GM18868 (cell line): ENCODE measurements around the gene MAPK4.
"Not testable (repeated sequence)": the region's sequence is repeated elsewhere in the genome, so short reads cannot be mapped to it uniquely, and the experiment has no call there.

Source experiments
- ATAC-seq: cut with Tn5 transposase; IDR thresholded peaks from one replicate; pipeline ENCODE4 v1.9.1; 2021; ENCODE audit warnings: mild to moderate bottlenecking, moderate library complexity; ENCODE audit not compliant: unreplicated experiment

The MAPK4 gene

DNA sequence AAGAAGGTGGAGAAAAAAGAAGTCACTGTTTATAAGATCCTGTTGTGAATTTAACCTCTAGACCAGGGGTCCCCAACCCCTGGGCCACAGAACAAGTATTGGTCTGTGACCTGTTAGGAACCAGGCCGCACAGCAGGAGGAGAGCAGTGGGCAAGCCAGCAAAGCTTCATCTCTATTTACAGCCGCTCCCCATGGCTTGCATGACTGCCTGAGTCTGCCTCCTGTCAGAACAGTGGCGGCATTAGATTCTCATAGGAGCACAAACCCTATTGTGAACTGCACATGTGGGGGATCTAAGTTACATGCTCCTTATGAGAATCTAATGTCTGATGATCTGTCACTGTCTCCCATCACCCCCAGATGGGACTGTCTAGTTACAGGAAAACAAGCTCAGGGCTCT, 13.3 kb downstream of the MAPK4 start:
- ATAC-seq, result not testable (repeated sequence)

DNA sequence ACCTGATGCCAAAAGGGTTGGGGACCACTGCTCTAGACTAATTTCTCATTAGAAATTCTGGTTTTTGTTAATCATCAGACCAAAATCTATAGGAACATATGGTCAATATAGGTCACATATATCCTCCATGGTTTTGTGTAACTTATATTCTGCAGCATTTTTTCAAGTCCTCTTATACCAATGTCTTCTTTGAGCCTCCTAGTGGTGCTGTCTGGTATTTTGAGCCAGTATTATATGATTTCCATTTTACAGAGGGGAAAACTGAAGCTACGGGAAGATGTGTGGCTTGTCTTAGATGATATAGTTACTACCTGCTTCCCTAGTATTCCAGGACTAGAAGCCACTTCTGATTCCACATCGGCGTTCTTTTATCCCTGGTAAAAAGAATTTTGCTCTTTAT, 13.8 kb downstream of the MAPK4 start:
- no peak for ATAC-seq

DNA sequence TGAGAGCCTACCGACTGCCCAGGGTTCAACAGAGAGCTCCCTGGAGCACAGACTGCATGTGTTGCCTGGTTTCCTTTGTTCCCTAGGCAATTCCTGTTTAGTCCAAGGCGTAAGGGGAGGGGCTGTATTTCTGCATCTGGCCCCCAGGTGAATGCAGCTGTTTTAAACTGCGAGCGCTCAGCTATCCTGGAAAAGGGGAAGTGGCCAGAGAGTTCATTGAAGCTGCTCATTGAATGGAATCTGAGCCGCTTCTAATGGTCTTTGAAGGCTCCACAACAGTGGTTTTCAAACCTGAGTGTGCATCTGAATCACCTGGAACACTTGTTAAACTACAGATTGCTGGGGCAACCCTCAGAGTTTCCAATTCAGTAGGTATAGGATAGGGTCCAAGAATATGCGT, 18.1 kb downstream of the MAPK4 start:
- no peak for ATAC-seq

DNA sequence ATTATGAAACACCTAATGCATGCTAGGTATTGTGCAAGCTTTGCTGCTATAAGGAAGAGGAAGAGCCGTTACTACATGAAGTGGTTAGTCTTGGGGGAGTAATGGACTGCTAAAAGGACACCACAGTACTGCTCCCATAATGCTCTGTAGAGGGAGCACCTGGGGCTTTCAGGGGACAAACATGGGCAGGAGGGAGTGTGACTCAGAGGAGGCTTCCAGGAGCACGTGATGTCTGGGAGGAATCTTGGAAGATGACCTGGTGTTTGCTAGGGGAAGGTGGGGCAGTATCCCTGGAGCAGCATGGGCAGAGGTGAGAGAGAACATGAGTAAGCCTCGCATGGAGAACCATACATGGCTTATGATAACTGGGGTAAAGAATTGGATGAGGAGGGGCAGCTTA, 18.8 kb downstream of the MAPK4 start:
- ATAC-seq, result no peak

DNA sequence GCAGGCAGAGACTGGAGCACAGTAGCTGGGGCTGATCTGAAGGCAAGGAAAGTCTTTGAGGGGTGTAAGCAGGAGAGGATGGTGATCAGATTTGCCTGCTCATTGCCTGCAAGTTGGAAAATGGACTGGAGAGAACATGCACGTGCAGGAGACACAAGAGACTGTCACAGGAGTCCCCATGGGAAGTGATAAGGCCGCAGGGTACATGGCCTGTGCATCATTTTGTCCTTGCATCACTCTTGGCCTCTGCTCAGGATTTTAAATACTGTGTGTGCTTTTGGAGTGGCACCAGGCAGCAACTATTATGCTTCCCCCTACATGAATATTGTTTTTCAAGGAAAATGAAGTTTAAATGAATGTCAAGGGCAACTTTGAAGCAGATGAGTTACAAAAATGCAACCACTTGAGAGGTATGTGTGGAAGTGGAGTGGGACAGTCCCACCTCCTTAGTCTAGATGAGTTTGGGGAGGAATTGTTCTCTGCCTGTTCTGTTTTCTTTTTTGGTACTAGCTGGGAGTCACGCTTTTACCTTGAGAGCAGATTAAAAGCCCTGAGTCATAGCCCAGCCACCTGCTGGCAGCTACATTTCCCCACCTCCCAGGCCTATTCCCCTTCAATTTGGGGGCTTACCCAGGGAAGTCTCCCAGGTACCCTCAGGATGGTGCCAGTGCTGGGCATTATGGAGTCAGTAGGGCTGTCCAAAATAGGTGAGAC, 19.3 kb downstream of the MAPK4 start:
- no peak for ATAC-seq

DNA sequence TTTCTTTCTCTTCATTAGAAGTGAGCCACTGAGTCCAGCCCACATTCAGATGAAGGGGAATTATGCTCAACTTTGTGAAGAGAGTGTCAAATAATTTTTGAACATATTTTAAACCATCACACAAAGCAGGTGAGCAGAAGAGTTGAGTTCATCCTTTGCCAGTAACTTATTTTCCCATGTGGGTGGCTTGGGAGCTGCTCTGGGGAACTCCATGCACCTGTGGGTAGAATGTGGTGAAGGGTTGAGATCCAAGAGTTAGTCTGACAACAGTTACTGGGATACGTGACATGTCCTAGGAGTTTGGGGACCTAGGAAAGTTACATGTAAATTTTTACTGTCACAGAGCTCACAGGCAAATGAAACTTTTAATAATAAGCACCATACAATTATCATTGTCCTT, 21.6 kb downstream of the MAPK4 start:
- no peak for ATAC-seq

DNA sequence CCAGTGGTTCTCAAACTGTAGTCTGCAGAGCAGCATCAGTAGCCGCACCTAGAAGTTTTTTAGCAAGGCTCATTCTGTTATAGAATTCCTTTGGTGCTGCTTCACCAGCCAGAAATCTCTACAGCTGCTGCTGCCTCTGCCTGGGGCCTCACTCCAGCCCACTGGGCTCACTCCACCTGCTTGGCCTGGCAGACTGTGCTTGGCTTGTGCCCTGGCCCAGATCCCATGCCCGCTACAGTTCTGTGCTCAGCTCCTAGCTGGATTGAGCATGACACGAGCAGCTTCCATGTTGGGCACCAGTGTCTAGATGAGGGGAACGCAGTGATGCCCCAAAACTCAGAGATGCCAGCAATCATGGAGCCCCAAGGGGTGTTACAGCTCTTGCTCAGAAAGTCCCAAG, 22.6 kb downstream of the MAPK4 start:
- ATAC-seq, result no peak

DNA sequence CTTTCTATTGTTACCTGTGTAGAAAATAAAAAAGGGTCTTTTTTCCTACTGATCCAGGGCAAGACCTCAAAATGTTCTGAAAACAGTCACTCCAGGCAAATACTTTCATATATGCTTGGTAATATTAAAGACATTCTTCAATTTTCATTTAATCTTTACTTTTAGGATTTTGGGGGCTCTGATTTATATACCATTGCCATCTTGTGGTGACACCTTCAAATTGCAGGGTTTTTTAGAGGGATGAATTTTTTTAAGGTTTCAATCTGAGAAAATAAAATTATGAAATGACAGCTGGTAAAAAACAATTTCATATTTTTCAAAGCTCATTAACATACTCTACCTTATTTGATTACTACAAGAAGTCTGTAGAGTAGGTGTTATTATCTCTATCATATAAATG, 26.8 kb downstream of the MAPK4 start:
- ATAC-seq, result no peak

DNA sequence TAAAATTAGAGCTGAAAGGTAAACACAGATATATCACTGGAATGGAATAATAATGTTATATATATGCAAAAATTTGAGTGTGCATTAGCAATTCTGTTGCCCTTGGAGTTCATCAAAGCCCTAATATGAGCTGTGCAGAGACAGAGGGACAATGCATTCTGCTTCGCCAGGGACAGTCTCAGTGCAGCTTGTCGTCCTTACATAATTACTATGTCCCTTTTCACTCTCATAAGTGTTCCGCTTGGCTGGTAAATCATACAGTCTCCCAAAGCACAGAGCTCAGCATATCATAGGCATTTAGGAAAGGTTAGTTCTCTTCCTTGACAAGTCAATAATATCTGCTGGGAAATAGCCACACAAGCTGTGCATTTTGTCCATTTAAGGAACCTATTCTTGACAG, 30.7 kb downstream of the MAPK4 start:
- ATAC-seq, result no peak

DNA sequence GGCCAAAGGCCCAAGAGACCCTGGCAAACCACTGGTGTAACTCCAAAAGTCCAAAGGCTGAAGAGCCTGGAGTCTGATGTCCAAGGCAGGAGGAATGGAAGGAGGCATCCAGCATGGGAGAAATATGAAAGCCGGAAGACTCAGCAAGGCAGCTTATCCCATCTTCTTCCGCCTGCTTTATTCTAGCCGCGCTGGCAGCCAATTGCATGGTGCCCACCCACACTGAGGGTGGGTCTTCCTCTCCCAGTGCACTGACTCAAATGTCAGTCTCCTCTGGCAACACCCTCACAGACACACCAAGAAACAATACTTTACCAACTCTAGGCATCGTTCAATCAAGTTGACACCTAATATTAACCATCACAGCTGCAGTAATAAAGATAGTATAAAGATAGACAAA, 34.1 kb downstream of the MAPK4 start:
- ATAC-seq, result no peak

DNA sequence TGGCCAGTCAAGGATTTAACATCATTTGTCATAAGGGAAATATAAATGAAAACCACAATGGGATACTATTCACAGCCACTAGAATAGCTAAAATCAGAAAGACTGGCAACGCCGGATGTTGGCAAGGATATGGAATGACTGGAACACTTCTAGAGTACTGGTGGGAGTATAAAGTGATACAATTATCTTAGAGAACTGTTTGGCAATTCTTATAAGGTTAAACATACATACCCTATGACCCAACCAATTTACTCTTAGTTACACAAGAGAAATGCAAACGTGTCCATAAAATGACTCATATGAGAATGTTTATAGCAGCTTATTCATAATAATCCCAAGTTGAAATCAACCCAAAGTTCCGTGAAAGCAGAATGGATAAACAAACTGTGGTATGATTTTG, 35.1 kb downstream of the MAPK4 start:
- no peak for ATAC-seq

DNA sequence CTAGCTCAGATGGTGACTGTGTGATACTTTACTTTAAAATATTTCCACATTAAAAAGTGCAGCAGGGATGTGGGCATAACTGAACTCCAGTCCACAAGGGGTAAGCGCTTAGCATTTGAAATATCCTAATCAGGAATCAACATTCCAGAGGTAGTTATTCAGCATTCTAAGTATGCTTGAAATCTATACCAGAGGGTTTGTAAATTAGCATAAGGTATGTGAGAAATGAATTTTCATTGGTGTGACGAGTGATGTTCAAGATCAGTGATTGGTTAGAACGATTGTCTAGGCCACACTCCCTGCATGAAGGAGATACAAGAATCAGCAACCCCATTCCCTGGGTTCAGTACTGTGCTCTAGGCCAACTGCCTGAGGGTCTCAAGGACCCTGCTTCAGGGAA, 42.6 kb downstream of the MAPK4 start:
- ATAC-seq, result no peak

DNA sequence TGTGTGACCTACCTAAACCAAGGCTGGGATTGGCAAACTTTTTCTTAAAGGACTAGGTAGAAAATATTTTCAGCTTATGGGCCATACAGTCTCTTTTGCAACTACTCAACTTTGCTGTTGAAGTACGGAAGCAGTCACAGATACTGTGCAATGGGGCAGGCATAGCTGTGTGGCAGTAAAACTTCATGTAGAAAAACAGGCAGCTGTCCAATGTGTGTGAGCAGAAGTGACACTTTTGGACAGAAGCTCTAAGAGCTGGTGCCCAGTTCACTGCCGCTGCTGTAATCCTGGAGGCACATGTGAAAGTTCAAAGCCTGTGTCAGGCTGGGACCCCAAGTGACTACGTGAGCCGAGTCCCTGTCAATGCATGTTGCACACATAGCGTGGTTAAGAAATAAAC, 46.7 kb downstream of the MAPK4 start:
- no peak for ATAC-seq

DNA sequence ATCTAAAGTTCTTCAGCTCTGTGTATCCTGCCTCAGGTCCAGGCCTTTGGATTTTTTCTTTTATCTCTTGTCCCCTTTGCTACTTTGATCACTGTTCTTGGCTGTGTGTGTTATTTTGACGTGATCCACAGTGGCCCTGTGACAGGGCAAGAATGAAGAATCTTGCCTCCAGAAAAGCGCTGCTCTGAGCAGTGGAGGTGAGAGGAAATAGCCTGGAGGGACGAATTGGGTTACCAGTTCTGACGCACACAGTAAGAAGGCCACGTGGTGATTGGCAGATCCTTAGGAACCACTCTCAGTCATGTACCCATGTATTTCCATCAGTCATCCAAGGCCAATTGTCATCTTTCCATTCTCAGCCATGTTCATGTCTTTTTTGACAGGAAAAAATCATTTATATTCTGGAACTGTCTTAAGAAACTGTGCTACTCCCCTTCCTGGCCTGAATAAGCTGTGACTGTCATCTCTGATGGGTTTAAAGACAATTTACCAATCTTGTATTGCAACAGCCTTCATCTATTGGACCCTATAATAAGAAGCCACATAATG, 47.6 kb downstream of the MAPK4 start:
- ATAC-seq, result no peak

DNA sequence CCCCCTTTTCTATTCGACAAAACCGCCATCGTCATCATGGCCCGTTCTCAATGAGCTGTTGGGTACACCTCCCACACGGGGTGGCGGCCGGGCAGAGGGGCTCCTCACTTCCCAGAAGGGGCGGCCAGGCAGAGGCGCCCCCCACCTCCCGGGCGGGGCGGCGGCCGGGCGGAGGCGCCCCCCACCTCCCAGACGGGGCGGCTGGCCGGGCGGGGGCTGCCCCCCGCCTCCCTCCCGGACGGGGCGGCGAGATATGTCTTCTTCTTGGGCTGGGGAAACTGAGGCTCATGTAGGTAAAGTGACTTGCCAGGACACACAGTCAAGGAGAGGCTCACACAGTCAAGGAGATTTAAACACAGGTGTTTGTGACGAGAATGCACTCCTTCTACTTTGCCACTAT, 49.3 kb downstream of the MAPK4 start:
- not testable (repeated sequence) for ATAC-seq

DNA sequence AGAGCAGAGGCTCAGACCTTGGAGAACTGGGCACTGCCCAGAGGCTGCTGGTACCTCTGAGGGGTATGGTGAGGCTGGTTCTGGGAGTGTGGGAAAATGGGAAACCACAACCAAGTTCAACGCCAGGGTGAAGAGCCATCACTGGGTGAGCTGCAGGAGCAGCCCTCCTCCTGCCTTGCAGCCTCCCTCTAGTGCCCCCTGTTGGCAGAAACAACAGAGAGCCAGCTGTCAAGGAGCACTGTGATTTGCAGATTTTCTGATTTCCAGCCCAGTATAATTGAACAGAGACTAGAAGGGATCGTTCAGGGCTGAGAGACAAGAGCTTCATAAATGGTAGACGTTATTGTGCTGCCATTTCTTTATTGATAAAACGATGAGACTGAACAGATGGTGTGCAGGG, 50.5 kb downstream of the MAPK4 start:
- ATAC-seq, result no peak

DNA sequence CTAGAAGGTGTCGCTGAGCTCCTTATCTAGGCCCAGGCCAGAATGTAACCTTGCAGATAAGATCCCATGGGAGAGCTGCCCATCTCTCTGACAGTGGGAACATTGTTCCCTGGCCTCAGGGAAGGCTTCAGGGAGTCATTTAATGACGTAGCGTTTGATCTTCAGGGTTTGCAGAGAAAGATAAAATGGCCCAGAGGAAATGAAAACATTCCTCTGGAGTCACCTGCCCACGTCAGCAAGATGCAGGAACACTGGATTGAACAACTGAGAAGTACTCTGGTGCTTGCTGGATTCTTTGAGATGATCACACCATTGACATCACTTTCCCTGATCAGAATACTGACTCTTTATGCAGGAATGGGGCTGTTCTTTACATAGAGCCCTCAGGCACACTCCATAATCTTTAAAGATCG, 51.6 kb downstream of the MAPK4 start:
- ATAC-seq, result no peak

DNA sequence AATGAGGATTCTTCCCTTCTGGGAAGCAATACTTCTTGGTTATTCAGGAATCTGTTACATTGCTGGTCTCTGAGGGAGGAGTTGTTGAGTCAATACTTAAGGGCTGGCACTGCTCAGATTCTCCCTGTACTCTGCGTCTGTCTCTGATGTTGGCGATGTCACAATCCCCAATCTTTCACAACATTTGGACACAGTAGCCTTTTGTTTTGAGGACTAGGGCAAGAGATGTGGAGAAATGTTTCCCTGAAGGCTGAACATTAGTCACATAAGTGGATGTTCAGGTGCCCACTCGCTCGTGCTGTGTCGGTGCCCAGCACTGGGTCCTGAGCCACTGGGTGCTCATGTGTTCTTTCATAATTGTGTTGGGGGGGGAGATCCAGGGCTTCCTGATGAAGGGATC, 55.0 kb downstream of the MAPK4 start:
- no peak for ATAC-seq

DNA sequence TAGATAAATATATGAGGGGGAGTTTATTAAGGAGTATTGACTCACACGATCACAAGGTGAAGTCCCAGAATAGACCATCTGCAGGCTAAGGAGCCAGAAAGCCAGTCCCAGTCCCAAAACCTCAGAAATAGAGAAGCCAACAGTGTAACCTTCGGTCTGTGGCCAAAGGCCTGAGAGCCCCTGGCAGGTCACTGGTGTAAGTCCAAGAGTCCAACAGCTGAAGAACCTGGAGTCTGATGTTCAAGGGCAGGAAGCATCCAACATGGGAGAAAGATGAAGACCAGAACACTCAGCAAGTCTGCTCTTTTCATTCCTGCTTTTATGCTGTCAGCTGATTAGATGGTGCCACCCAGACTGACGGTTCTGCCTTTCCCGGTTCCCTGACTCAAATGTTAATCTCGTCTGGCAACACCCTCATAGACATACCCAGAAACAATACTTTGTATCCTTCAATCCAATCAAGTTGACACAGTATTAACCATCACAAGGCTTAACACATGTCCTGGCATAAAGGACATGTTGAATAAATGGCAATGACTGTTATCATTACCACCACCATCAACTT, 56.7 kb downstream of the MAPK4 start:
- ATAC-seq, result no peak

DNA sequence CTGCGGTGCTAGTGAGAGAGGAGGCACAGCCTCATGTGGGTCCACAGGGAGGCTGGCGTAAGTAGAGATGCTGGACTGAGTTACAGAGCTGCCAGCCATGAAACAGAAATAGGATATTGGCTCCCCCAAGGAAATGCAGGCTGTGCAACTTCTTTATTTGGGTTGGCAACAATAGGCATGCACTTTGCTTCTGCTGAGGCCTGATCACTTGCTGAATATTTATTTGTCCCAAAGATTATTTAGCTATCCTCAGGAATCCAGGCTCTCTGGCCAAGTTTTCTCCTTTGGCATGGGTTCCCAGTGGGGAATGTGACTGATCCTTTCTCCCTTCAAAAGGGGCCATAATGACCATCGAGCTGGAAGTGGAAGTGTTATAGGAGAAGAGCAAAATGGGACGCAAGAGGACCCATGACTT, 60.0 kb downstream of the MAPK4 start:
- no peak for ATAC-seq

DNA sequence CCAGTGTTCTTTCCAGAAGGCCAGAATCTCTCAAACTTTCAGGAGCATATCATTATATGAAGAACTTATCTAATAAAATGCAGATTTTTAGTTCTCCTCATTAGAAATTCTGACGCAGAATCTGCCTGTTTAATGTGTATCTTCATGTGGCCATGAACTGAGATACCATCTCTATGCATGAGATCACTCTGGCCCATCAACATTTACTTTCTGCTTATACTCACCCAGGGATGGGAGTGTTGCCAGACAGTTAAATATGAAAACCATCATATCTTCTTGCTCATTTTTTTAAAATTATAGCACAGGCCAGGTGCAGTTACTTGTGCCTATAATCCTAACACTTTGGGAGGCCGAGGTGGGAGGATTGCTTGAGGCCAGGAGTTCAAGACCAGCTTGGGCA, 60.4 kb downstream of the MAPK4 start:
- ATAC-seq, result no peak

DNA sequence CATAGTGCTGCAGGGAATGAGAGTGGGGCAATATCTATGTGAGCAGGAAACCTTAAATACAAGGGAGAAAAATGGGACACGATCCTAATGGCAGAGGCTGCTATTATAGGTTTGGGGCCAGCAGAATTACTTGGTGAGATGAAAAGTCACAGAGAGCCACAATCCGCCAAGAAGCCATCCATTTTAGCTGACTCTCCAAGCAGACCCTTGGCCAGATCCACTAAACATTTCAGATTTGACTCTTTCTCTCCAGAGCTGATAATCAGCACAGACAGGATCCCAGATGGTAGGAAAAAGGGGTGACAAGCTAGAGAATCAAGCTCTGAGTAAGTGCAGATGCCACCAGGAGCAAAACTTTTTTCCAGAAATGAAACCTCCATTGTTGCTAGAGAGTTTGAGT, 61.5 kb downstream of the MAPK4 start:
- no peak for ATAC-seq

DNA sequence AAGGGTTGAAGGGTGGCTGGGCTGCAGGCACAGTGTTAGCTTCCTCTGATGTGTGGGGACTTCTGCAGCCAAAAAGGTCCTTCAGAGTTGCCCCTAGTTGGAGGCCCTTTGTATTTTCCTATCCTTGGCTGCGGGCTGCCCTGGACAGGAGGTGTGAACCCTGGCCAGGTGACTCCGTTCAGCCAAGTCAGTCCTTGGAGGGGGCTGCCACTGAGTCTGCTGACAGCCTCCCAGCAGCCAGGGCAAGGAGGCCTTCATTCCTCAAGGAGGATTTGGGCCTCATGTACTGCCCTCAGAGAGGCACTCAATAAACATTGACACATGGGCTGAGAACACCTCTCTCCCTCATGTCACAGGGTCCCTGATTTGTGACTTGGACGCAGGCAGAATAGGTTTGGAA, 62.4 kb downstream of the MAPK4 start:
- no peak for ATAC-seq
